A549 (cell line): ENCODE results near the gene TBC1D24. TPM values are rescaled to one million over a fixed set of nuclear protein-coding genes. Genes with fewer than 3 reads are reported as not detected.
"Not testable (repeated sequence)": the region's sequence is repeated elsewhere in the genome, so short reads cannot be mapped to it uniquely, and the experiment has no call there.

Experiments used
- ATAC-seq, 2 experiments: fragments of 200-7000 bp in 1 of 2; fragments of >200 bp in 1 of 2; cut with Nextera tagmentation in 1 of 2; cut with Tn5 transposase in 1 of 2; 3 replicates each; pipeline versions ENCODE4 v1.8.0 to v1.9.1; 2018 to 2020; ENCODE audit warnings: mild to moderate bottlenecking in 1 of 2, moderate library complexity in 1 of 2
- CTCF ChIA-PET: fragments of 300-600 bp; sonication (Branson Sonifier 250); formaldehyde crosslinking; extraction: SDS; loops from one replicate; lab custom pipeline; 2021; ENCODE audit warnings: antibody characterized with exemption, inconsistent platforms; lab: Yijun Ruan, JAX
- POLR2A ChIA-PET: fragments of 350-600 bp; formaldehyde crosslinking; extraction: SDS; loops from one replicate; lab custom pipeline; 2021; ENCODE audit warnings: antibody characterized with exemption, inconsistent platforms; lab: Yijun Ruan, JAX
- DNase-seq, 2 experiments: peaks; one replicate each; pipeline versions ENCODE4 v3.0.0 to v3.0.0-alpha.2; 2011 to 2016; ENCODE audit warnings: low read depth in 1 of 2, low spot score in 1 of 2
- FAIRE-seq: peaks from 2 replicates; lab custom pipeline; 2011; peaks lifted over from hg19 to GRCh38; lab: Jason Lieb, UNC
- H3K27ac ChIP-seq, 2 experiments: fragments of >200 bp; sonication (Bioruptor Twin); formaldehyde crosslinking; 3 replicates each; pipeline ENCODE4 v1.5.1; 2016 to 2017
- H3K4me1 ChIP-seq: fragments of >200 bp; sonication (Bioruptor Twin); formaldehyde crosslinking; 3 replicates; pipeline ENCODE4 v1.6.1; 2016
- H3K4me2 ChIP-seq: fragments of >200 bp; sonication (Bioruptor Twin); formaldehyde crosslinking; 3 replicates; pipeline ENCODE4 v1.6.1; 2016
- H3K4me3 ChIP-seq: fragments of >200 bp; sonication (Bioruptor Twin); formaldehyde crosslinking; 3 replicates; pipeline ENCODE4 v1.5.1; 2016
- H3K9me3 ChIP-seq: fragments of >200 bp; sonication (Bioruptor Twin); formaldehyde crosslinking; 3 replicates; pipeline ENCODE4 v1.6.1; 2016
- BHLHE40 ChIP-seq: IDR thresholded peaks from 2 replicates; pipeline ENCODE4 v1.6.1; 2012; ENCODE audit warnings: low read depth, low read length, inconsistent platforms
- CBX2 ChIP-seq: fragments of 200-600 bp; sonication (generic); IDR thresholded peaks from 2 replicates; pipeline ENCODE4 v1.6.1; 2016; ENCODE audit warnings: low read depth, mild to moderate bottlenecking, borderline replicate concordance
- CBX8 ChIP-seq: fragments of 200-600 bp; sonication (generic); IDR thresholded peaks from 2 replicates; pipeline ENCODE4 v1.6.1; 2016
- CHD4 ChIP-seq: fragments of 200-600 bp; sonication (generic); IDR thresholded peaks from 2 replicates; pipeline ENCODE4 v1.6.1; 2016; ENCODE audit warnings: antibody characterized with exemption, mild to moderate bottlenecking, borderline replicate concordance
- EHF ChIP-seq: fragments of 250-450 bp; sonication (Bioruptor Pico); IDR thresholded peaks from 2 replicates; pipeline ENCODE4 v1.5.0; 2020; ENCODE audit warnings: mild to moderate bottlenecking
- EP300 ChIP-seq, 2 experiments: fragments of >200 bp; sonication (Bioruptor Twin); formaldehyde crosslinking; IDR thresholded peaks; 2 replicates in 1 of 2; 3 replicates in 1 of 2; pipeline ENCODE4 v1.6.1; 2016 to 2017
- FOSL2 ChIP-seq, 2 experiments: fragments of 450-650 bp in 1 of 2; fragments of >200 bp in 1 of 2; sonication (Bioruptor Twin) in 1 of 2; formaldehyde crosslinking; IDR thresholded peaks; 2 replicates each; pipeline versions ENCODE4 v1.5.0 to v1.6.1; 2016 to 2020; ENCODE audit warnings: mild to moderate bottlenecking in 1 of 2, moderate library complexity in 1 of 2
- GATA3 ChIP-seq: IDR thresholded peaks from 2 replicates; pipeline ENCODE4 v1.6.1; 2012; ENCODE audit warnings: borderline replicate concordance
- HDAC2 ChIP-seq: fragments of 200-600 bp; sonication (generic); IDR thresholded peaks from 2 replicates; pipeline ENCODE4 v1.6.1; 2016
- HOXA7 ChIP-seq: fragments of 250-450 bp; sonication (Bioruptor Pico); IDR thresholded peaks from 2 replicates; pipeline ENCODE4 v1.5.0; 2020; ENCODE audit warnings: mild to moderate bottlenecking, moderate library complexity
- HOXB13 ChIP-seq: fragments of 250-450 bp; sonication (Bioruptor Pico); IDR thresholded peaks from 2 replicates; pipeline ENCODE4 v1.5.0; 2020; ENCODE audit warnings: low read depth, mild to moderate bottlenecking, moderate library complexity
- KDM1A ChIP-seq: fragments of 200-600 bp; sonication (generic); IDR thresholded peaks from 2 replicates; pipeline ENCODE4 v1.6.1; 2016; ENCODE audit warnings: low read depth, mild to moderate bottlenecking
- KDM5A ChIP-seq: fragments of 200-600 bp; sonication (generic); IDR thresholded peaks from 2 replicates; pipeline ENCODE4 v1.6.1; 2016; ENCODE audit warnings: antibody characterized with exemption, mild to moderate bottlenecking
- MAFK ChIP-seq: fragments of 450-650 bp; IDR thresholded peaks from 2 replicates; pipeline ENCODE4 v1.6.1; 2014; ENCODE audit not compliant: partially characterized antibody
- MAZ ChIP-seq: fragments of 150-350 bp; IDR thresholded peaks from 2 replicates; pipeline ENCODE4 v1.6.1; 2014; ENCODE audit warnings: antibody characterized with exemption, low read depth, low read length, borderline replicate concordance
- NFE2L2 ChIP-seq: fragments of 150-350 bp; conservative IDR thresholded peaks from 2 replicates; pipeline ENCODE4 v1.6.1; 2014; ENCODE audit warnings: low read length
- NR3C1 ChIP-seq: fragments of >200 bp; sonication (Bioruptor Twin); formaldehyde crosslinking; IDR thresholded peaks from 3 replicates; pipeline ENCODE4 v1.6.1; 2017
- POLR2A ChIP-seq: IDR thresholded peaks from 2 replicates; pipeline ENCODE4 v1.6.1; 2012; ENCODE audit warnings: mild to moderate bottlenecking, low read length
- POLR2AphosphoS2 ChIP-seq: conservative IDR thresholded peaks from 2 replicates; pipeline ENCODE4 v1.6.1; 2012; ENCODE audit warnings: low read length, improper control_type of control experiment, inconsistent platforms
- RAD21 ChIP-seq, 2 experiments: fragments of >200 bp in 1 of 2; sonication (Bioruptor Twin) in 1 of 2; formaldehyde crosslinking in 1 of 2; IDR thresholded peaks in 1 of 2; conservative IDR thresholded peaks in 1 of 2; 2 replicates in 1 of 2; 3 replicates in 1 of 2; pipeline ENCODE4 v1.6.1; 2012 to 2018; ENCODE audit warnings: inconsistent platforms in 1 of 2
- RARB ChIP-seq: fragments of 250-450 bp; sonication (Bioruptor Pico); IDR thresholded peaks from 2 replicates; pipeline ENCODE4 v1.8.0; 2021; ENCODE audit warnings: mild to moderate bottlenecking, moderate library complexity
- RCOR1 ChIP-seq: fragments of 150-350 bp; IDR thresholded peaks from 2 replicates; pipeline ENCODE4 v1.6.1; 2014; ENCODE audit warnings: antibody characterized with exemption, low read length, low read depth
- SMC3 ChIP-seq: fragments of >200 bp; sonication (Bioruptor Twin); formaldehyde crosslinking; IDR thresholded peaks from 3 replicates; pipeline ENCODE4 v1.6.1; 2018; ENCODE audit warnings: inconsistent platforms
- SREBF2 ChIP-seq: fragments of 450-650 bp; IDR thresholded peaks from 2 replicates; pipeline ENCODE4 v1.6.1; 2014; ENCODE audit warnings: mild to moderate bottlenecking, moderate library complexity
- TFCP2L1 ChIP-seq: fragments of 250-450 bp; sonication (Bioruptor Pico); IDR thresholded peaks from 2 replicates; pipeline ENCODE4 v1.5.0; 2021; ENCODE audit warnings: mild to moderate bottlenecking
- TP53 ChIP-seq: fragments of 250-450 bp; sonication (Bioruptor Pico); IDR thresholded peaks from 2 replicates; pipeline ENCODE4 v1.5.0; 2021; ENCODE audit warnings: mild to moderate bottlenecking, moderate library complexity
- ZFP36 ChIP-seq: fragments of 450-650 bp; IDR thresholded peaks from 2 replicates; pipeline ENCODE4 v1.6.1; 2014; ENCODE audit warnings: borderline replicate concordance; ENCODE audit not compliant: partially characterized antibody
- WGBS: methylation state at CpG from one replicate; pipeline ENCODE4 v1.1.6; 2017; ENCODE audit errors: missing lambda C conversion rate; 5-methylcytosine and 5-hydroxymethylcytosine counted together
- polyA plus RNA-seq, 4 experiments: library from polyadenylated mRNA; depleted of rRNA in 3 of 4; stranded (reverse); fragments of >200 nt; fragmentation: RNase III in 1 of 4; extraction: RNeasy Plus Mini Kit Qiagen cat#74134 plus additional on column Dnase treatment in 1 of 4; gene quantifications; 2 replicates in 3 of 4; 3 replicates in 1 of 4; pipeline ENCODE4 v1.2.3, GENCODE V29; 2011 to 2017
- TF ChIP-seq, protein P1 (sequence below): fragments of >200 bp; sonication (Bioruptor Twin); formaldehyde crosslinking; IDR thresholded peaks from 3 replicates; pipeline ENCODE4 v1.6.1; 2016
- TF ChIP-seq, protein P2 (sequence below): fragments of >200 bp; sonication (Bioruptor Twin); formaldehyde crosslinking; IDR thresholded peaks from 3 replicates; pipeline ENCODE4 v1.5.1; 2016
- TF ChIP-seq, protein P3 (sequence below): IDR thresholded peaks from 2 replicates; pipeline ENCODE4 v1.6.1; 2012
- TF ChIP-seq, protein P4 (sequence below): fragments of >200 bp; sonication (Bioruptor Twin); formaldehyde crosslinking; IDR thresholded peaks from 2 replicates; pipeline ENCODE4 v1.6.1; 2016

The TBC1D24 gene
- polyA plus RNA-seq, 2 of the 4 experiments (the other 2 are of a cell fraction), result 4.2 to 7.3 TPM

DNA sequence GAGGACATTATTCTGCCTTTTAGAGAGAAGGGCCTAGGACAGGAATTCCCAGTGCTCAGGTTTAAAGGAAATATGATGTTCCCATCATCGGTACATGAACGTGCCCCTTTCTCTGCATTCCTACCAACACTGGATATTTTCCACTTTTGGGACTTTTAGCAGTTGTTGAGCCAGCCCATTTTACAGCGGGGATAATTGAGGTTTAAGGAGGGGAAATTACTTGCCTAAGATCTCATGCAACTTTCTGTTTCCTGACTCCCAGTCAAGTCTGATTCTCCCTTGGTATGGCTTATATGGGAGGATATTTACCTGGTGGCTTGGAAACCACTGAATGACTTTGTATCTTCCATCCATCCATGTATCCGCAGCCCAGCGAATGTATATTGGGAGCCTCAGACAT, 59.4 kb downstream of the TBC1D24 start:
- whole genome bisulfite sequencing, result 95% methylated on average over 5 of the region's 5 CpGs
- H3K4me1 ChIP-seq, result peaks cover 28% of the 10 kb centered on the region
- CTCF ChIA-PET, FAIRE-seq, H3K4me2 ChIP-seq, H3K9me3 ChIP-seq, H3K4me3 ChIP-seq, H3K27ac ChIP-seq: not testable (repeated sequence)
- TF ChIP-seq KDM1A, result peak; percentile 56; the same call in 1 of the 2 replicates
- TF ChIP-seq, all 56 proteins: peak for 1; not testable (repeated sequence) for 55
- ATAC-seq, DNase-seq, POLR2A ChIA-PET: not testable (repeated sequence)

DNA sequence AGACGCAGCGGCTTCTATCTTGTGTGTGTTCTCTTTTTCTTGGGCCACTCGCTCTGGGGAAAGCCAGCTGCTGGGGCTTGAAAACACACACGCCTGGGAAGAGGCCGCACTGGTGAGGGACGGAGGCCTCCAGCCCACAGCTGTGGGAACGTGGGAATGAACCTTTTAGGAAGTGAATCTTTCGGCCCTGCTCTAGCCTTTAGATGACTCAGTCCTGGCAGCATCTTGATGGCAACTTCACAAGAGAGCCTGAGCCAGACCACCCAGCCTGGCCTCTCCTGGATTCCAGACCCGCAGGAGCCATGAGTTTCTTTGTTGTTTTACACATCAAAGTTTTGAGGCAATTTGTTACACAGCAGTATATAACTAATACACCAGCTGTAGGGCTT, 60.7 kb downstream of the TBC1D24 start:
- no peaks in the 10 kb centered on the region for H3K9me3 ChIP-seq
- no peak overlapping the region for H3K4me2 ChIP-seq
- WGBS, result 92% methylated on average over 9 of the region's 9 CpGs
- FAIRE-seq (no peak), ATAC-seq (no peak), DNase-seq (peak in 1 of 2 experiments; percentile 1)
- TF ChIP-seq FOSL2 (IDR thresholded peaks at IDR 0.05), result no peak
- no peak for TF ChIP-seq FOSL2 (CRISPR knock-in tag; IDR thresholded peaks at IDR 0.05)
- TF ChIP-seq NR3C1, result no peak
- TF ChIP-seq HOXA7, result no peak
- no peak for TF ChIP-seq KDM5A
- TF ChIP-seq MAFK, result no peak
- TF ChIP-seq, protein P1, sequence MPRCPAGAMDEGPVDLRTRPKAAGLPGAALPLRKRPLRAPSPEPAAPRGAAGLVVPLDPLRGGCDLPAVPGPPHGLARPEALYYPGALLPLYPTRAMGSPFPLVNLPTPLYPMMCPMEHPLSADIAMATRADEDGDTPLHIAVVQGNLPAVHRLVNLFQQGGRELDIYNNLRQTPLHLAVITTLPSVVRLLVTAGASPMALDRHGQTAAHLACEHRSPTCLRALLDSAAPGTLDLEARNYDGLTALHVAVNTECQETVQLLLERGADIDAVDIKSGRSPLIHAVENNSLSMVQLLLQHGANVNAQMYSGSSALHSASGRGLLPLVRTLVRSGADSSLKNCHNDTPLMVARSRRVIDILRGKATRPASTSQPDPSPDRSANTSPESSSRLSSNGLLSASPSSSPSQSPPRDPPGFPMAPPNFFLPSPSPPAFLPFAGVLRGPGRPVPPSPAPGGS, result no peak
- TF ChIP-seq, protein P2, sequence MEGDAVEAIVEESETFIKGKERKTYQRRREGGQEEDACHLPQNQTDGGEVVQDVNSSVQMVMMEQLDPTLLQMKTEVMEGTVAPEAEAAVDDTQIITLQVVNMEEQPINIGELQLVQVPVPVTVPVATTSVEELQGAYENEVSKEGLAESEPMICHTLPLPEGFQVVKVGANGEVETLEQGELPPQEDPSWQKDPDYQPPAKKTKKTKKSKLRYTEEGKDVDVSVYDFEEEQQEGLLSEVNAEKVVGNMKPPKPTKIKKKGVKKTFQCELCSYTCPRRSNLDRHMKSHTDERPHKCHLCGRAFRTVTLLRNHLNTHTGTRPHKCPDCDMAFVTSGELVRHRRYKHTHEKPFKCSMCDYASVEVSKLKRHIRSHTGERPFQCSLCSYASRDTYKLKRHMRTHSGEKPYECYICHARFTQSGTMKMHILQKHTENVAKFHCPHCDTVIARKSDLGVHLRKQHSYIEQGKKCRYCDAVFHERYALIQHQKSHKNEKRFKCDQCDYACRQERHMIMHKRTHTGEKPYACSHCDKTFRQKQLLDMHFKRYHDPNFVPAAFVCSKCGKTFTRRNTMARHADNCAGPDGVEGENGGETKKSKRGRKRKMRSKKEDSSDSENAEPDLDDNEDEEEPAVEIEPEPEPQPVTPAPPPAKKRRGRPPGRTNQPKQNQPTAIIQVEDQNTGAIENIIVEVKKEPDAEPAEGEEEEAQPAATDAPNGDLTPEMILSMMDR, result no peak
- no peak for TF ChIP-seq SREBF2
- TF ChIP-seq CBX8, result no peak
- no peak for TF ChIP-seq MAZ
- no peak for TF ChIP-seq HDAC2
- TF ChIP-seq EP300 (IDR thresholded peaks at IDR 0.05), result no peak
- no peak for TF ChIP-seq POLR2AphosphoS2
- TF ChIP-seq GATA3, result no peak
- no peak for TF ChIP-seq ZFP36
- no peak for TF ChIP-seq POLR2A
- TF ChIP-seq, protein P3, sequence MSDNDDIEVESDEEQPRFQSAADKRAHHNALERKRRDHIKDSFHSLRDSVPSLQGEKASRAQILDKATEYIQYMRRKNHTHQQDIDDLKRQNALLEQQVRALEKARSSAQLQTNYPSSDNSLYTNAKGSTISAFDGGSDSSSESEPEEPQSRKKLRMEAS, result no peak
- no peak for TF ChIP-seq TP53
- CTCF ChIA-PET, result no interaction called here
- no peak overlapping the region for H3K27ac ChIP-seq
- peaks cover 30% of the 10 kb centered on the region for H3K4me1 ChIP-seq
- POLR2A ChIA-PET, result no interaction called here
- no peak overlapping the region for H3K4me3 ChIP-seq

DNA sequence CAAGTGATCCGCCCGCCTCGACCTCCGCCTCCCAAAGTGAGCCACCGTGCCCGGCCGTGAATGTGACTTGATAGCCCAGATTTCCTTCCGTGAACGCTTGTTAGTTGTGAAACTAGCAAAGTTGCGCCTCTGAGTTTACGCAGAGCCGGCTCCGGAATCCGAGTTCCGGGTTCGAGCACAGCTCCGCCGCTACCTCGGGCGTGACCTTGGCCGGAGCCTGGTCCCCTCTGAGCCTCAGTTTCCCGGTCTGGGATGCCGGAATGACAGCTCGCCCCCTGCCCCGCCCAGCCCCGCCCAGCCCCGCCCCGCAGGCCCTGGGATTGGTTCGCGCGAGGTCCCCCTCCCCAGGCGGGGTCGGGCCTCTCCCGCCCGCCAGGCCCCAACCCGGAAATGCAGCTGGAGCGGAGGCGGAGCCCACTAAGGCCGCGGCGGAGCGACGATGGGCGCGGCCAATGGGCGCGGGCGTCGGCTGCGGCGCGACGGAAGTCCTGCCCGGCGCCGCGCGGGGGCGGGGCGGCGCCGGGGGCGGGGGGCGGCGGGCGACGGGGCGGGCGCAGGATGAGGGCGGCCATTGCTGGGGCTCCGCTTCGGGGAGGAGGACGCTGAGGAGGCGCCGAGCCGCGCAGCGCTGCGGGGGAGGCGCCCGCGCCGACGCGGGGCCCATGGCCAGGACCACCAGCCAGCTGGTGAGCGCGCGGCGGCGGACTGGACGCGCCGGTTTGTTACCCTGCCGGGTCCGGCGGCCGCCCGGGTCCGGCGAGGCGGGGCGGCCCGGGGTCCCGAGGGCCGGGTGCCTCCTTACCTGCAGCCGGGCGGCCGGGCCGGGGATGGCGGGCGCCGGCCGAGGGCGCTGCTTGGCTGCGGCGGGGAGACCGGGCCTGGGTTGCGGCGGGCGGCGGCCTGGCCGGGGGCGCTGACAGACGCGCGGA, 62.8 kb downstream of the TBC1D24 start, which contains the start of gene PDPK1:
Gene PDPK1 (plus strand): TSS at position 571 of the 929 bp plus-strand sequence. CDS start 92 bp downstream, at position 663.
- peak within 1 kb of the TSS; percentile 78 to 96 for H3K27ac ChIP-seq
- no peak for TF ChIP-seq BHLHE40
- TF ChIP-seq CHD4, result no peak
- no peak for TF ChIP-seq EHF (CRISPR knock-in tag)
- TF ChIP-seq, protein P4, sequence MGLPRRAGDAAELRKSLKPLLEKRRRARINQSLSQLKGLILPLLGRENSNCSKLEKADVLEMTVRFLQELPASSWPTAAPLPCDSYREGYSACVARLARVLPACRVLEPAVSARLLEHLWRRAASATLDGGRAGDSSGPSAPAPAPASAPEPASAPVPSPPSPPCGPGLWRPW, result no peak
- TF ChIP-seq RCOR1, result no peak
- TF ChIP-seq SMC3, result no peak
- no peak for TF ChIP-seq RARB
- TF ChIP-seq POLR2A, result peak; percentile 54
- TF ChIP-seq MAFK, result no peak
- TF ChIP-seq HOXB13, result no peak
- TF ChIP-seq NFE2L2, result no peak
- TF ChIP-seq, protein P1, result peak; percentile 56; the same call in 1 of the 3 replicates
- no peak for TF ChIP-seq RAD21 (conservative IDR thresholded peaks at IDR 0.05 in 1 of 2, IDR thresholded peaks at IDR 0.05 in 1 of 2)
- no peak for TF ChIP-seq CBX2
- TF ChIP-seq TFCP2L1 (CRISPR knock-in tag), result no peak
- TF ChIP-seq TP53, result no peak

More for the DNA sequence above, 62.8 kb downstream of the TBC1D24 start, which contains the start of gene PDPK1:
- H3K9me3 ChIP-seq, result no peaks in the 10 kb centered on the region
- no peak for FAIRE-seq
- 1% methylated on average over 39 of the region's 126 CpGs for WGBS
- H3K4me1 ChIP-seq, result peaks cover 27% of the 10 kb centered on the region
- peak within 1 kb of the TSS; percentile 93 for H3K4me2 ChIP-seq
- peak; percentile 77 to 95 for DNase-seq
- H3K4me3 ChIP-seq, result peak within 1 kb of the TSS; percentile 55
- ChIA-PET POLR2A (interaction anchor here (0.6 kb wide), 1 partner anchor 330 kb away, joined by 4 read pairs; no protein-coding TSS in a partner anchor), CTCF (no interaction called here)
- ATAC-seq, result peak; percentile 89 to 92
